Suprapubic skin (tissue), 4 donors: ENCODE data around the gene CNTROB.

Experiments used
- CTCF ChIP-seq, 2 donors: fragments of 200-600 bp in 1 of 2; fragments of 450-650 bp in 1 of 2; sonication (generic) in 1 of 2; IDR thresholded peaks; one replicate each; pipeline ENCODE4 v1.5.1; 2016 to 2019; ENCODE audit warnings: antibody characterized with exemption in 2 of 2, mild to moderate bottlenecking in 1 of 2, moderate library complexity in 1 of 2
- EP300 ChIP-seq: sonication (generic); formaldehyde crosslinking; IDR thresholded peaks from one replicate; pipeline ENCODE4 v1.6.1; 2017; ENCODE audit warnings: antibody characterized with exemption
- POLR2A ChIP-seq, 2 donors: fragments of 450-650 bp; IDR thresholded peaks; one replicate each; pipeline ENCODE4 v1.6.1; 2017; ENCODE audit warnings: antibody characterized with exemption in 2 of 2, mild to moderate bottlenecking in 2 of 2, moderate library complexity in 2 of 2
- POLR2AphosphoS5 ChIP-seq, 3 donors: sonication (generic); formaldehyde crosslinking; IDR thresholded peaks; one replicate each; pipeline ENCODE4 v1.6.1; 2017; ENCODE audit warnings: antibody characterized with exemption in 3 of 3

GRCh38 chr17:7961421-7961820 is 29.4 kb downstream of the CNTROB start:
- TF ChIP-seq CTCF (IDR thresholded peaks at IDR 0.05) (no peak), POLR2A (IDR thresholded peaks at IDR 0.05) (no peak), POLR2AphosphoS5 (IDR thresholded peaks at IDR 0.05) (no peak), EP300 (no peak)
